Measurements from ENCODE around the gene TMC4.
A peak's percentile ranks its signal among the peaks of the same experiment; 100 is the strongest.

The TMC4 gene

DNA sequence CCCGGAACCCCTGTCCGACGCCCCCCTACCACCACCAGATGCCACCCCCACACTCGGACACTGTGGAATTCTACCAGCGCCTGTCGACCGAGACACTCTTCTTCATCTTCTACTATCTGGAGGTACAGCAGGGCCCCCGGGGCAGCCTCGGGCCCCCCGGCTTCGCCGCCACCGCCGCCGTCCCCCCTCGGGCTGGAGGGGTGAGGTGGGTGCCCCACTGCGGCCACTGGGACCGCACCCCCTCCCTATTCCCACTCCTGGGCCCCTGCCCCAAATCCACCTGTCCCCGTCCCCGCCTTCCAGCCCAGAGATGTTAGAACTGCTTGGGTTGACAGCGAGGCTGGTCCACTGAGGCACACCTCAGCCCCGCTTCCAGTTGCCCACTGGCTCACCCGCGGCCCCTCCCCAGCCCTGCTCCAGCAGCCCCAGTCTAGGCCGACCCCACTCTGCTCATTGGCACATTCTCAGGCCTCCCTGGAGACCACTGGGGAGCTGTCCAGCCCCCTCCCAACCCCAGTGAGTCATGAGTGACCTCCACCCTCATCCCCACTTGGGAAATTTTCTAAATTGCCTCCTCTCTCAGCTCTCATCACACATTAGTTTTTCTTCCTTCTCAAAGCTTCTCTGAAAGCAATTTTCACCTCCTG lies 20.0 kb downstream of the TMC4 start:
- no peak for DNase-seq

GRCh38 chr19:54152267-54152666 lies 20.7 kb downstream of the TMC4 start:
- no peak for DNase-seq

- DNase-seq, result no peak
Measured at GRCh38 chr19:54151362-54152035, 21.5 kb downstream of the TMC4 start.

- DNase-seq, result no peak
Measured at GRCh38 chr19:54149021-54149812, 23.7 kb downstream of the TMC4 start.

- no peak for DNase-seq
Measured at GRCh38 chr19:54148158-54148557, 24.8 kb downstream of the TMC4 start.

- no peak for DNase-seq
Measured at GRCh38 chr19:54147676-54148075, 25.3 kb downstream of the TMC4 start.

GRCh38 chr19:54145541-54146158 lies 27.3 kb downstream of the TMC4 start:
- DNase-seq, result no peak

GRCh38 chr19:54142166-54142780 lies 30.7 kb downstream of the TMC4 start:
- no peak for DNase-seq

- no peak for DNase-seq
Measured at GRCh38 chr19:54141356-54141755, 31.6 kb downstream of the TMC4 start.

- DNase-seq, result no peak
Measured at GRCh38 chr19:54138489-54139256, 34.3 kb downstream of the TMC4 start.

DNA sequence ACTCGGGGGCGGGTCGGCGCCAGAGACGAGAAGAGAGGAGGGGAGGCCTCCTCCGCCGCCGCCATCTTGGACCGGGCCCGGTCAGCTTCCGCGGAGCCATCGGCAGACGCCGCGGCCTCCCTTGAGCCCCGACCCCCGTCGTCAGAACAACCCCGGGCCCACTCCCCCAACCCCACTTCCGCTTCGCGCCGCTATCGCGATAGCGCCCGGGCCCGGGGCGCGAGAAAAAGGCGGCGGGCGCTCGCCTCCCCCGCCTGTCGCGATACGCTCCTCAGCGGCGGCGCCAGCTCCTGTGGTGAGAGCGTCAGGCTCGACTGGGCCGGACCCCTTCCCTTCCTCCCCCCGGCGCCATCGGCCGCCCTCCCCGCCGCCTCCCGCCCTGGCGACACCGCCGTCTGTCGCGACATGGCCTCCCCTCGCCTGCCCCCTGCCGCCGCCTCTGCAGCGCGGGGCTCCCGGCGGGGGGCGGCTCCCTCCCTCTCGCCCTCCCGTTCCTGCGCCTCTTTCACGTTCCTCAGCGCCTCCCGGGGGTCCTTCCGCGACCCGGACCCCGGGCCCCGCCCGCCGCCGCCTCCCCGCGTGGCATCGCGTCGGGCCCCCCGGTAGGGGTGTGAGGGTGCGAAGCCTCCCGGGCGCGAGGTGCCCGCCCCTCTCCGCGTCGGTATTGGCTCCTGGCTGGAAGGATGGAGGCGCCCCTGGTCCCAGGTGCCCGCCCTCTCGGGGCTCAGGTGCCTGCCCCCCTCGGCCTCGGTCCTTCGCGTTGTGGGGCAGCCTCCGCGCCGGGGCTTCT lies 35.1 kb downstream of the TMC4 start, which contains the start of gene CNOT3:
TSS of gene CNOT3 (plus strand) at position 64 of the 790 bp plus-strand sequence. CDS start 5,217 bp downstream, outside the sequence.
- DNase-seq, result no peak

DNA sequence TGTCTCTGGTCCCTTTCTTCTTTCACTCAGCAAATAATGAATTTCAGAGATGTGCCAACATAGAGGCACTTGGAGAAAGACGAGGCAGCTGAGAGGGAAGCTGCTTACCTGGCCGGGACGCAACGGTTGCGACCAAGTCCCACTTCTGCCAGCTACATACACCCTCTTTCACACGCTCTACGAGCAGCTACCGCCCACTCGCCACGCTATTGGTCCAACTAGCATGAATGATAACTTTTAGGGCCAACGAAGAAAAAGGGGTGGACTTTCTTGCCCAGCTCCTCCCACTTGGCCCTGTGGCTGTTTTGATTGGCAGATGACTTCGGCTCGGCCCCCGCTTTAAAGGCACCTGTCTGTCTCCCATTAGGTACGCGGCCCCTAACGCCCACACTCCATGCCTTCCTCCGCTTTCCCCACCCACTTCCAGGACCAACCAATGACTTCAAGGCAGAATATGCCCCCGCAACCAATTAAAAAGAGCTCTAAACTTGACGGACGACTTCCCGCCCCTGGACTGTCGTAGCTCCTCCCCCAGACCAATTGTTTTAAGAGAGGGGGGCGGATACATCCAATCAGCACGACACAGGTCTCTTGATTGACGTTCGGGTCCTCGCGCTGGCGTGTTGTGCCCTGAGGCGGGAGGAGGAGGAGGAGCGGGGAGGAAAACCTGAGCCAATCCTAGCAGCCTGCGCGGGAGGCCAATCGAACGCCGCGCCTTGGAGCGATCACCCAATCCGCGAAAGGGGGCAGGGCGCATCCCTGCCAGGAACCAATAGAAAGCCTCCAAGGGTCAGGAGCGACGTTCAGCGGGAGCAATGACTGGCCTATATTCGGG lies 35.9 kb downstream of the TMC4 start:
- DNase-seq, result peak; percentile 98 to 100

- no peak for DNase-seq
Measured at GRCh38 chr19:54136086-54136863, 36.7 kb downstream of the TMC4 start.

GRCh38 chr19:54133957-54134590 lies 38.9 kb downstream of the TMC4 start:
- no peak for DNase-seq

DNA sequence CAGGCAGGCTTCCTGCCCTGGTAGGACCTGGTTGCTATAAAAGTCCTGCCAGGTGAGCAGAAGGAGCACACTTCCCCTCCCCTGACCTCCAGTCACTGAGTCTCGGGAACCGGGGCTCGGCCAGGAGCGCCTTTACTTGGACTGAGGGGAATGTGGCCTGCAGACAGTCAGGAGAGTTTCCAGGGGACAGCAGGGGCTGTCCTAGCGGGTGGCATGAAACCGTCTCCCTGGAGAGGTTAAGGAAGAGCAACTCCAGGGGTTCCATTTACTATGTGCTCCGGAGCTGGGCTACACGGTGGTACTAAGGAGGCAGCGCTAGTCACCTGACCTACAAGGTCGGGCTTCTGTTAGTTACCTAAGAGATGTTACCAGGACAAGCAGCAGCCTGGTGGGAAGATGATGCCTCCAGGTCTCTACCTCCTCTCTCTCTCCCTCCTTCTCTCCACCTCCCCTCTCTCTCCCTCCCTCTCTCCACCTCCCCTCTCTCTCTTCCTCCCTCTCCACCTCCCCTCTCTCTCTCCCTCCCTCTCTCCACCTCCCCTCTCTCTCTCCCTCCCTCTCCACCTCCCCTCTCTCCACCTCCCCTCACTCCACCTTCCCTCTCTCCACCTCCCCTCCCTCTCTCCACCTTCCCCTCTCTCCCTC lies 39.5 kb downstream of the TMC4 start:
- DNase-seq, result no peak

- DNase-seq, result no peak
Measured at GRCh38 chr19:54129617-54129996, 43.4 kb downstream of the TMC4 start.

DNA sequence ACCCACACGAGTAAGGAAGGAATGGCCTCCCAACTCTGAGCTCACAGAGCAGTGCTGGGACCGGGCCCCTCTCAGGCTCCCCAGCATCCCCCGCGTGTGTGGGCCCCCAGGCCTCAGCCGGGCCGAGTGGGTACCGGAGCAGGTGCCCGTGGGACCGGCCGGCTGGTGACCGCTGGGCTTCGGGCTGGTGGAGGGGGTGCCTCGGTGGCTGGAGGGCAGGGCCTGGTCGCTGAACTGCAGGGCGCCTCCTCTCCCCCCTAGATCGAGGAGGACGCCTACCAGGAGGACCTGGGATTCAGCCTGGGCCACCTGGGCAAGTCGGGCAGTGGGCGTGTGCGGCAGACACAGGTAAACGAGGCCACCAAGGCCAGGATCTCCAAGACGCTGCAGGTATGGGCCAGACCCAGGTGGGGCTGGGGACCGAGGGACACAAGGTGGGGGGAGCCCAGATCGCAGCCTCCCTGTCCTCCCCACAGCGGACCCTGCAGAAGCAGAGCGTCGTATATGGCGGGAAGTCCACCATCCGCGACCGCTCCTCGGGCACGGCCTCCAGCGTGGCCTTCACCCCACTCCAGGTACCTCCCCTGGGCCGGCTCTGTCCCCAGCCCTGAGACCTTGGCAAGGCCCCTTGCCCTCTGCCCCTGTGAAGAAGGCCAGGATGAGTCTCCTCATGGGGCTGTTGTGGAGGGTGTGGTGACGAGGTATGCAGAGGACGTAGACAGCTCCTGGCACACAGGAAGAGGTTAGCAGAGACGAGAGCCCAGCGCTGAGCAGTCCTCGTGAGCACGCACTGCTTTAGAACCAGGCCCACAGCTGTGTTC lies 44.0 kb downstream of the TMC4 start:
- no peak for DNase-seq

DNA sequence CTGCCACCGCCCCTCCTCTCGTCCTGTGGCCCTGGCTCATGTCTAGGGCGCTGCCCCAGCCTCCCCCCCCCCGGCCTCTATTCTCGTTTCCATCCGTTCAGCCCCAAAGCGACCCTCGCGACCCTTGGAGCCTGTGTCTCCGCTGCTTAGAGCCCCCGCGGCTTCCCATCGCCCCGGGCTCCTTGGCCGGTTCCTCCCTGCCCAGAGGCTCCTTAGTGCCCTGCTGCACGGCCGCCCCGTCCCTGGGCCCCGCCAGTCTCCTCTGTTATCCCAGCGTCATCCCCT lies 44.6 kb downstream of the TMC4 start:
- DNase-seq, result no peak

Data from cerebellar nuclear complex (tissue), 1 donor.